Measurements from ENCODE around the gene WDR88. TPM values are rescaled to one million over a fixed set of nuclear protein-coding genes. Genes with fewer than 3 reads are reported as not detected.

WDR88 gene
- total and polyA plus RNA-seq, 2 of the 13 experiments (the other 11 are each of a cell fraction or from before 2014, with no cell fraction given), result not detected

DNA sequence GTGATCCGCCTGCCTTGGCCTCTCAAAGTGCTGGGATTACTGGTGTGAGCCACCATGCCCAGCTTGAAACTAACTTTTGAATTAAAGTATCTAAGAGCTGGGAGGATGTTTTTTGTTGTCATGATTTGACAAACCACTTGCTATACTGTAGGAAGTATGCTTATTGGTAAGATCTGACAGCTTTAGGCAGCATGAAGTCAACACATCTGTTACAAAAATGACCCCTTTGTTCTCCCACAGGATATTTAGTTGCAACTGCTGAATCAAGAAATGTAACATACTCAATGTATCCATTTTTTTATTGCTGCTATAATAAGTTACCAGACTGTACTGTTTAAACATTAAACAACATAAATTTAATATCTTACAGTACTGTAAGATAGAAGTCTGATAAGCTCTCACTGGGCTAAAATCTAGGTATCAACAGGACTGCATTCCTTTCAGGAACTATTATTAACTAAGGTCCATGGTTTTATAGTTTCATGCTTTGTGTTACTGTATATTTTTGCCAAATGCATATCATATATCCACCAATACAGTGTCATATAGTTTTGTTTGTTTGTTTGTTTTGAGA lies 39.4 kb downstream of the WDR88 start (continued):
- no peak for TF ChIP-seq AHDC1 (CRISPR knock-in tag; IDR thresholded peaks at IDR 0.05; ENCODE audit: borderline replicate concordance)

DNA sequence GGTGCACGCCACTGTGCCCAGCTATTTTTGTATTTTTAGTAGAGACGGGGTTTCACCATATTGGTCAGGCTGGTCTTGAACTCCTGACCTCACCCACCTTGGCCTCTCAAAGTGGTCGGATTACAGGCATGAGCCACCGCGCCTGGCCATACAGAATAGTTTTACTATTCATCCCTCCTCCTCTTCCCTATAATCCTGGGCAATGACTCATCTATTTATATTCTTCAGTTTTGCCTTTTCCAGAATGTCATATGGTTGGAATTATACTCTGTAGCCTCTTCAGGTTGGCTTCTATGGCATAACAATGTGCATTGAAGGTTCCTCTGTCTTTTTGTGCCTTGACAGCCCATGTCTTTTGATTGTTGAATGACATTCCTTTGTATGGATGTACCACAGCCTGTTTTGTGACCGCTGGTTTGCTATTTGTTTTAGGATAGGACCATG lies 40.0 kb downstream of the WDR88 start:
- CTCF ChIA-PET (ENCODE audit: low intra/inter-chr PET ratio, low total read pairs), result no interaction called here
- Histone ChIP-seq H3K4me1 (ENCODE audit: insufficient read depth, low read length) (peaks cover 49% of the 10 kb centered on the region), H3K79me2 (ENCODE audit: insufficient read depth, low read length) (peaks cover 7% of the 10 kb centered on the region), H3K4me3 (replicated peaks in 1 of 3; ENCODE audit: insufficient read depth in 1 of 3, low read depth in 2 of 3, low read length in 3 of 3) (no peak overlapping the region), H3K27me3 (ENCODE audit: control insufficient read depth in 1 of 2, insufficient read depth in 2 of 2, low read length in 2 of 2) (no peaks in the 10 kb centered on the region; a peak in 1 of 5 replicates), H3K9me3 (ENCODE audit: low read length) (peaks cover 8% of the 10 kb centered on the region), H4K20me1 (ENCODE audit: insufficient read depth, low read length) (no peaks in the 10 kb centered on the region), H3K4me2 (ENCODE audit: low read depth, low read length) (no peak overlapping the region), H3K36me3 (replicated peaks in 1 of 2; ENCODE audit: control insufficient read depth in 1 of 2, insufficient read depth in 2 of 2, low read length in 2 of 2) (no peaks in the 10 kb centered on the region), H3K9ac (ENCODE audit: insufficient read depth, low read depth, low read length) (no peak overlapping the region), H3K27ac (ENCODE audit: extremely low read length, insufficient read depth, low read length) (no peak overlapping the region), H2AFZ (ENCODE audit: low read length) (no peak overlapping the region)
- POLR2A ChIA-PET, result no interaction called here
- WGBS (ENCODE audit: low lambda C conversion rate), result 82% methylated on average over 6 of the region's 6 CpGs
- FAIRE-seq, result no peak
- no TSS peak for BruUV-seq (replicated peaks)
- no peak for DNase-seq (ENCODE audit: low spot score)
- intact Hi-C loops (cut with micrococcal nuclease; ENCODE audit: unreplicated experiment), result no loop called here
- ATAC-seq, result no peak
- in situ Hi-C loops (cut with HindIII; ENCODE audit: extremely low pct_ligation_motif_present, low pct_unique_long_range_greater_than_20kb), result no loop called here
- TF ChIP-seq REXO4 (CRISPR knock-in tag; IDR thresholded peaks at IDR 0.05; ENCODE audit: borderline replicate concordance) (no peak), SRSF9 (IDR thresholded peaks at IDR 0.05; ENCODE audit: borderline replicate concordance, insufficient read depth, low read depth, low read length, poor library complexity, severe bottlenecking) (no peak), ZNF225 (CRISPR knock-in tag; IDR thresholded peaks at IDR 0.05) (no peak), ZNF432 (CRISPR knock-in tag; IDR thresholded peaks at IDR 0.05; ENCODE audit: borderline replicate concordance) (no peak), ZNF574 (CRISPR knock-in tag; IDR thresholded peaks at IDR 0.05) (no peak), NFE2L2 (IDR thresholded peaks at IDR 0.05; ENCODE audit: low read length) (peak; percentile 34; the same call in 1 of the 2 replicates), BRCA1 (CRISPR knock-in tag; IDR thresholded peaks at IDR 0.05) (no peak), GFI1 (CRISPR knock-in tag; IDR thresholded peaks at IDR 0.05; ENCODE audit: borderline replicate concordance) (no peak), NFE2 (CRISPR knock-in tag; IDR thresholded peaks at IDR 0.05) (no peak), GATA4 (IDR thresholded peaks at IDR 0.05; ENCODE audit: borderline replicate concordance, low read depth) (no peak)
- TF ChIP-seq, protein P1, sequence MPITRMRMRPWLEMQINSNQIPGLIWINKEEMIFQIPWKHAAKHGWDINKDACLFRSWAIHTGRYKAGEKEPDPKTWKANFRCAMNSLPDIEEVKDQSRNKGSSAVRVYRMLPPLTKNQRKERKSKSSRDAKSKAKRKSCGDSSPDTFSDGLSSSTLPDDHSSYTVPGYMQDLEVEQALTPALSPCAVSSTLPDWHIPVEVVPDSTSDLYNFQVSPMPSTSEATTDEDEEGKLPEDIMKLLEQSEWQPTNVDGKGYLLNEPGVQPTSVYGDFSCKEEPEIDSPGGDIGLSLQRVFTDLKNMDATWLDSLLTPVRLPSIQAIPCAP (CRISPR knock-in tag; IDR thresholded peaks at IDR 0.05; ENCODE audit: low read depth), result no peak
